GM12878 (cell line): Measurements from ENCODE around the gene PYHIN1. TPM values are rescaled to one million over a fixed set of nuclear protein-coding genes. Genes with fewer than 3 reads are reported as not detected.
"Not testable (repeated sequence)": the region's sequence is repeated elsewhere in the genome, so short reads cannot be mapped to it uniquely, and the experiment has no call there.

Experiments used
- ATAC-seq: fragments of 200-7000 bp; cut with Tn5 transposase; 3 replicates; pipeline ENCODE4 v1.9.1; 2020; ENCODE audit warnings: mild to moderate bottlenecking, moderate library complexity
- BruUV-seq: library from RNA; stranded (reverse); fragments of 400-500 nt; replicated peaks from 2 replicates; lab custom pipeline; 2021; lab: Mats Ljungman, UMichigan
- CTCF ChIA-PET: fragments of 300-600 bp; sonication (Branson Sonifier 250); formaldehyde crosslinking; extraction: SDS; loops from one replicate; lab custom pipeline; 2021; ENCODE audit warnings: inconsistent platforms; lab: Yijun Ruan, JAX
- POLR2A ChIA-PET: fragments of 350-600 bp; formaldehyde crosslinking; extraction: SDS; loops from one replicate; lab custom pipeline; 2021; ENCODE audit warnings: inconsistent platforms; lab: Charles Lee
- RAD21 ChIA-PET: fragments of 300-600 bp; sonication (Branson Sonifier 250); formaldehyde crosslinking; loops from one replicate; lab custom pipeline; 2023; ENCODE audit warnings: antibody characterized with exemption; ENCODE audit not compliant: unreplicated experiment; lab: Charles Lee
- SMC1A ChIA-PET: fragments of 300-600 bp; sonication (Branson Sonifier 250); formaldehyde crosslinking; loops from one replicate; lab custom pipeline; 2023; ENCODE audit not compliant: unreplicated experiment, uncharacterized antibody; lab: Charles Lee
- DNase-seq: peaks from one replicate; pipeline ENCODE4 v3.0.0-alpha.2; 2011; ENCODE audit warnings: low read depth, low spot score
- FAIRE-seq: peaks from 3 replicates; lab custom pipeline; 2011; peaks lifted over from hg19 to GRCh38; lab: Jason Lieb, UNC
- H2AFZ ChIP-seq: 2 replicates; pipeline ENCODE4 v1.6.0; 2011; ENCODE audit warnings: low read depth, low read length, control low read depth; ENCODE audit not compliant: control insufficient read depth
- H3K27ac ChIP-seq: 2 replicates; pipeline ENCODE4 v1.5.1; 2011; ENCODE audit warnings: control low read depth; ENCODE audit not compliant: control insufficient read depth, insufficient read depth
- H3K27me3 ChIP-seq, 2 experiments: replicated peaks in 1 of 2; 2 replicates each; pipeline versions ENCODE4 v1.6.0 to v1.6.1; 2011; ENCODE audit warnings: low read length in 1 of 2; ENCODE audit not compliant: control insufficient read depth in 2 of 2, insufficient read depth in 2 of 2
- H3K36me3 ChIP-seq, 2 experiments: 2 replicates each; pipeline ENCODE4 v1.5.1; 2011; ENCODE audit warnings: low read length in 1 of 2; ENCODE audit not compliant: control insufficient read depth in 2 of 2, insufficient read depth in 2 of 2
- H3K4me1 ChIP-seq: 2 replicates; pipeline ENCODE4 v1.6.1; 2011; ENCODE audit warnings: mild to moderate bottlenecking, low read length, moderate library complexity, mixed read lengths; ENCODE audit not compliant: control insufficient read depth, insufficient read depth
- H3K4me2 ChIP-seq: 2 replicates; pipeline ENCODE4 v1.6.0; 2011; ENCODE audit warnings: control low read depth; ENCODE audit not compliant: control insufficient read depth, insufficient read depth
- H3K4me3 ChIP-seq: fragments of 200-600 bp; sonication (generic); 2 replicates; pipeline ENCODE4 v1.5.1; 2016
- H3K79me2 ChIP-seq: 2 replicates; pipeline ENCODE4 v1.6.0; 2011; ENCODE audit warnings: low read length; ENCODE audit not compliant: control insufficient read depth, insufficient read depth
- H3K9ac ChIP-seq: 2 replicates; pipeline ENCODE4 v1.8.0; 2011; ENCODE audit warnings: low read length, control low read depth, mixed read lengths; ENCODE audit not compliant: control insufficient read depth, insufficient read depth
- H3K9me3 ChIP-seq: replicated peaks from 3 replicates; pipeline ENCODE4 v1.5.1; 2011; ENCODE audit warnings: mild to moderate bottlenecking, low read length; ENCODE audit not compliant: control insufficient read depth, insufficient read depth
- H4K20me1 ChIP-seq: 2 replicates; pipeline ENCODE4 v1.6.0; 2011; ENCODE audit not compliant: control insufficient read depth, insufficient read depth
- FOS ChIP-seq: IDR thresholded peaks from 3 replicates; pipeline ENCODE4 v1.6.1; 2011; ENCODE audit warnings: borderline replicate concordance; ENCODE audit not compliant: insufficient read length; ENCODE audit errors: extremely low read depth
- MLLT1 ChIP-seq: fragments of 450-650 bp; IDR thresholded peaks from 2 replicates; pipeline ENCODE4 v1.6.1; 2016; ENCODE audit warnings: mild to moderate bottlenecking
- POLR2AphosphoS5 ChIP-seq: IDR thresholded peaks from 2 replicates; pipeline ENCODE4 v1.6.1; 2011; ENCODE audit warnings: mild to moderate bottlenecking, low read length, inconsistent platforms
- RB1 ChIP-seq: fragments of 450-650 bp; formaldehyde crosslinking; IDR thresholded peaks from 2 replicates; pipeline ENCODE4 v1.6.1; 2017; ENCODE audit warnings: mild to moderate bottlenecking, borderline replicate concordance
- WGBS: methylation state at CpG from one replicate; pipeline ENCODE4 v1.1.6; 2016; ENCODE audit warnings: low lambda C conversion rate; ENCODE audit not compliant: insufficient replicate concordance, insufficient coverage; ENCODE audit errors: missing lambda C conversion rate; 5-methylcytosine and 5-hydroxymethylcytosine counted together
- in situ Hi-C: fragments of 300-500 bp; cut with MboI; formaldehyde crosslinking; loops from 9 replicates; pipeline ENCODE4 v1.14.3; 2018; ENCODE audit warnings: mixed read lengths
- intact Hi-C: fragments of 100-400 bp; cut with micrococcal nuclease; formaldehyde crosslinking; loops from one replicate; pipeline ENCODE4 v1.14.2; 2022; ENCODE audit not compliant: unreplicated experiment
- polyA plus RNA-seq, 11 experiments: library from polyadenylated mRNA; depleted of rRNA in 4 of 11; unstranded in 6 of 11; stranded (reverse) in 5 of 11; fragments of >200 nt; fragmentation: Nextera tagmentation in 4 of 11; fragmentation: Illumina TruSeq in 1 of 11; extraction: Ambion mirVana in 4 of 11; extraction: Trizol in 1 of 11; gene quantifications; 1 replicate in 1 of 11; 2 replicates in 10 of 11; pipeline versions ENCODE4 v1.2.1 to v1.2.3, GENCODE V29; 2011 to 2016; ENCODE audit warnings: inconsistent platforms in 2 of 11, missing spikeins in 2 of 11, low read depth in 1 of 11
- total RNA-seq, 4 experiments: library from RNA; depleted of rRNA in 3 of 4; stranded (reverse); fragments of >200 nt in 3 of 4; fragmentation: Illumina TruSeq in 1 of 4; extraction: Trizol in 1 of 4; gene quantifications; 2 replicates each; pipeline versions ENCODE4 v1.2.1 to v1.2.3, GENCODE V29; 2013 to 2021

The PYHIN1 gene
- total and polyA plus RNA-seq, 10 of the 15 experiments (the other 5 are each of a cell fraction or from before 2014, with no cell fraction given), result 0.19 to 7.2 (median 0.38) TPM

GRCh38 chr1:159011001-159011400, 79.6 kb downstream of the PYHIN1 start:
- BruUV-seq, H3K36me3 ChIP-seq, intact Hi-C loops, H4K20me1 ChIP-seq, in situ Hi-C loops, FAIRE-seq, H3K9me3 ChIP-seq, H2AFZ ChIP-seq, H3K27me3 ChIP-seq, DNase-seq, H3K4me2 ChIP-seq: not testable (repeated sequence)
- RAD21 ChIA-PET, result interaction anchor here (3.4 kb wide), 1 partner anchor 61 kb away, joined by 25 read pairs; no protein-coding TSS in a partner anchor
- Histone ChIP-seq H3K4me3 (peak overlapping the region; percentile 91), H3K9ac (peak overlapping the region; percentile 99), H3K79me2 (peaks cover 72% of the 10 kb centered on the region), H3K27ac (peak overlapping the region; percentile 100), H3K4me1 (peaks cover 18% of the 10 kb centered on the region; the same call in 1 of the 2 replicates)
- SMC1A ChIA-PET, result interaction anchor here (1.1 to 3.8 kb wide), 3 partner anchors 42 to 65 kb away, joined by 4 to 32 read pairs (median 23); partner anchors contain the start of gene AIM2
- POLR2A ChIA-PET, result interaction anchor here (0.6 to 4.5 kb wide), 4 partner anchors 24 to 179 kb away, joined by 3 to 46 read pairs (median 22); partner anchors contain the start of gene AIM2
- TF ChIP-seq MLLT1 (peak; percentile 60; the same call in 1 of the 2 replicates), POLR2AphosphoS5 (0 out of 2 replicates have a peak, but pooled peaks have one; percentile 36)
- ATAC-seq, result peak; percentile 0; the same call in 2 of the 3 replicates
- CTCF ChIA-PET, result interaction anchor here (4.3 kb wide), 1 partner anchor 61 kb away, joined by 37 read pairs; no protein-coding TSS in a partner anchor
- WGBS, result under 1% methylated on average over 9 of the region's 9 CpGs

GRCh38 chr1:159011751-159012150, 80.4 kb downstream of the PYHIN1 start:
- ATAC-seq, result no peak
- FAIRE-seq, result no peak
- in situ Hi-C loops, result no loop called here
- peaks cover 18% of the 10 kb centered on the region; the same call in 1 of the 2 replicates for H3K4me1 ChIP-seq
- no peaks in the 10 kb centered on the region for H4K20me1 ChIP-seq
- no peak for DNase-seq
- peaks cover 79% of the 10 kb centered on the region for H3K79me2 ChIP-seq
- intact Hi-C loops, result no loop called here
- ChIA-PET RAD21 (no interaction called here), CTCF (interaction anchor here (1.9 to 7.4 kb wide), 2 partner anchors 60 to 65 kb away, joined by 9 to 37 read pairs; partner anchors contain the start of gene AIM2), POLR2A (interaction anchor here (1.5 to 4.5 kb wide), 2 partner anchors 23 to 65 kb away, joined by 3 to 18 read pairs; partner anchors contain the start of gene AIM2), SMC1A (interaction anchor here (1.6 kb wide), 1 partner anchor 19 kb away, joined by 3 read pairs; no protein-coding TSS in a partner anchor)
- H3K27ac ChIP-seq, result peak overlapping the region; percentile 100
- peak overlapping the region; percentile 76 for H3K4me3 ChIP-seq
- BruUV-seq, result no TSS peak
- no peaks in the 10 kb centered on the region; the same call in 2 of the 3 replicates for H3K9me3 ChIP-seq
- H3K36me3 ChIP-seq, result peaks cover 1 to 14% of the 10 kb centered on the region in 2 experiments; a peak in 3 of 4 replicates
- H3K4me2 ChIP-seq, result peak overlapping the region; percentile 34; the same call in 1 of the 2 replicates
- H3K27me3 ChIP-seq, result no peaks in the 10 kb centered on the region
- peak overlapping the region; percentile 99 for H3K9ac ChIP-seq
- TF ChIP-seq RB1, result 0 out of 2 replicates have a peak, but pooled peaks have one; percentile 40
- no peak for TF ChIP-seq FOS
- no peak overlapping the region for H2AFZ ChIP-seq
